K562 (cell line): ENCODE results near the gene MFSD12. TPM values are rescaled to one million over a fixed set of nuclear protein-coding genes. Genes with fewer than 3 reads are reported as not detected.

Experiments
- ATAC-seq: fragments of 200-7000 bp; cut with Tn5 transposase; 3 replicates; pipeline ENCODE4 v1.9.1; 2020; ENCODE audit warnings: moderate library complexity
- BruUV-seq: library from RNA; stranded (reverse); fragments of 400-500 nt; replicated peaks from 2 replicates; lab custom pipeline; 2021; lab: Mats Ljungman, UMichigan
- CTCF ChIA-PET: fragments of 300-600 bp; formaldehyde crosslinking; extraction: SDS; loops from one replicate; lab custom pipeline; 2021; ENCODE audit warnings: low intra/inter-chr PET ratio; lab: Yijun Ruan, JAX
- POLR2A ChIA-PET: fragments of 300-600, 350-650 bp; sonication (Branson Sonifier 250); formaldehyde crosslinking; extraction: SDS; loops from one replicate; lab custom pipeline; 2021; ENCODE audit warnings: antibody characterized with exemption, inconsistent platforms; lab: Yijun Ruan, JAX
- DNase-seq, 4 experiments: peaks; one replicate each; pipeline versions ENCODE4 v3.0.0 to v3.0.0-alpha.2; 2011 to 2018; ENCODE audit warnings: low spot score in 3 of 4, mixed read lengths in 3 of 4; ENCODE audit errors: extremely low read depth in 1 of 4
- FAIRE-seq: peaks from 2 replicates; lab custom pipeline; 2011; peaks lifted over from hg19 to GRCh38; lab: Jason Lieb, UNC
- H2AFZ ChIP-seq: 2 replicates; pipeline ENCODE4 v1.6.0; 2011; ENCODE audit warnings: low read depth, low read length, control low read depth, inconsistent platforms
- H3K27ac ChIP-seq: fragments of 200-600 bp; 3 replicates; pipeline ENCODE4 v1.8.0; 2011; ENCODE audit warnings: low read depth, mild to moderate bottlenecking, control low read depth, inconsistent platforms, low read length, moderate library complexity, mixed read lengths; ENCODE audit errors: extremely low read depth
- H3K27me3 ChIP-seq, 2 experiments: fragments of 300-600 bp in 1 of 2; 2 replicates in 1 of 2; 3 replicates in 1 of 2; pipeline versions ENCODE4 v1.6.0 to v1.8.0; 2011; ENCODE audit warnings: inconsistent platforms in 2 of 2, low read length in 2 of 2, mild to moderate bottlenecking in 1 of 2, mixed read lengths in 1 of 2, moderate library complexity in 1 of 2; ENCODE audit not compliant: control insufficient read depth in 2 of 2, insufficient read depth in 2 of 2
- H3K36me3 ChIP-seq: fragments of 300-600 bp; 3 replicates; pipeline ENCODE4 v1.8.0; 2011; ENCODE audit warnings: mild to moderate bottlenecking, low read length, inconsistent platforms; ENCODE audit not compliant: control insufficient read depth, insufficient read depth
- H3K4me1 ChIP-seq, 2 experiments: fragments of 200-600 bp in 1 of 2; replicated peaks in 1 of 2; 2 replicates in 1 of 2; 3 replicates in 1 of 2; pipeline versions ENCODE4 v1.5.1 to v1.8.0; 2011; ENCODE audit warnings: inconsistent platforms in 2 of 2, low read length in 2 of 2, mild to moderate bottlenecking in 1 of 2, mixed read lengths in 1 of 2, moderate library complexity in 1 of 2; ENCODE audit not compliant: control insufficient read depth in 2 of 2, insufficient read depth in 2 of 2
- H3K4me2 ChIP-seq: 2 replicates; pipeline ENCODE4 v1.6.1; 2011; ENCODE audit warnings: low read length, control low read depth, inconsistent platforms, mixed read lengths; ENCODE audit not compliant: insufficient read depth
- H3K4me3 ChIP-seq: fragments of 200-600 bp; sonication (generic), shearing (Covaris generic); 2 replicates; pipeline ENCODE4 v1.5.1; 2016; ENCODE audit warnings: control low read depth, inconsistent platforms
- H3K79me2 ChIP-seq: fragments of 200-600 bp; 3 replicates; pipeline ENCODE4 v1.8.0; 2011; ENCODE audit warnings: low read length, inconsistent platforms; ENCODE audit not compliant: control insufficient read depth, insufficient read depth
- H3K9ac ChIP-seq, 2 experiments: 2 replicates each; pipeline versions ENCODE4 v1.6.0 to v1.6.1; 2011; ENCODE audit warnings: low read depth in 2 of 2, low read length in 2 of 2, control low read depth in 1 of 2, inconsistent platforms in 1 of 2, mild to moderate bottlenecking in 1 of 2, mixed read lengths in 1 of 2; ENCODE audit not compliant: insufficient read depth in 1 of 2
- H3K9me1 ChIP-seq: one replicate; pipeline ENCODE4 v1.6.0; 2011; ENCODE audit warnings: inconsistent platforms, mild to moderate bottlenecking, low read length, moderate library complexity; ENCODE audit not compliant: control insufficient read depth, insufficient read depth
- H3K9me3 ChIP-seq: replicated peaks from 2 replicates; pipeline ENCODE4 v1.5.1; 2011; ENCODE audit warnings: low read depth, low read length, inconsistent platforms; ENCODE audit not compliant: control insufficient read depth, insufficient read depth
- H4K20me1 ChIP-seq: replicated peaks from 2 replicates; pipeline ENCODE4 v1.6.1; 2011; ENCODE audit warnings: low read length, inconsistent platforms, mixed read lengths; ENCODE audit not compliant: control insufficient read depth, insufficient read depth
- MYNN ChIP-seq, 2 experiments: sonication (generic); formaldehyde crosslinking in 1 of 2; IDR thresholded peaks; 2 replicates each; pipeline versions ENCODE4 v1.5.0 to v1.6.1; 2016 to 2020; ENCODE audit warnings: antibody characterized with exemption in 1 of 2, missing genetic modification reagents in 1 of 2
- POLR2G ChIP-seq: fragments of 200-400 bp; formaldehyde crosslinking; IDR thresholded peaks from 2 replicates; pipeline ENCODE4 v1.6.1; 2017; ENCODE audit warnings: low read depth, mild to moderate bottlenecking, antibody characterized with exemption, low read length, moderate library complexity
- PTBP1 ChIP-seq: fragments of 200-400 bp; formaldehyde crosslinking; IDR thresholded peaks from 2 replicates; pipeline ENCODE4 v1.6.1; 2017; ENCODE audit warnings: low read depth, low read length
- SPI1 ChIP-seq: IDR thresholded peaks from 2 replicates; pipeline ENCODE4 v1.6.1; 2011; ENCODE audit warnings: low read depth, low read length, control low read depth, borderline replicate concordance
- SUPT5H ChIP-seq: fragments of 450-650 bp; IDR thresholded peaks from 2 replicates; pipeline ENCODE4 v1.6.1; 2016
- TRIM24 ChIP-seq, 2 experiments: fragments of 450-650 bp; IDR thresholded peaks; 2 replicates each; pipeline ENCODE4 v1.6.1; 2016
- WGBS: fragments of 100-300 bp; shearing (Covaris generic); methylation state at CpG from one replicate; pipeline ENCODE4 v1.1.6; 2016; ENCODE audit warnings: low coverage, mixed read lengths; ENCODE audit not compliant: insufficient coverage; ENCODE audit errors: missing lambda C conversion rate; 5-methylcytosine and 5-hydroxymethylcytosine counted together
- in situ Hi-C: fragments of 300-500 bp; cut with MboI; formaldehyde crosslinking; loops from 4 replicates; pipeline ENCODE4 v1.15.0; 2018; ENCODE audit warnings: inconsistent platforms, mixed read lengths
- intact Hi-C: fragments of 100-400 bp; cut with micrococcal nuclease; formaldehyde crosslinking; loops from 2 replicates; pipeline ENCODE4 v1.14.2; 2022
- polyA plus RNA-seq, 8 experiments: library from polyadenylated mRNA; depleted of rRNA in 4 of 8; stranded (reverse) in 5 of 8; unstranded in 3 of 8; fragments of >200 nt; fragmentation: Nextera tagmentation in 2 of 8; fragmentation: Illumina TruSeq in 1 of 8; extraction: Ambion mirVana in 2 of 8; extraction: Trizol in 1 of 8; gene quantifications; 2 replicates each; pipeline versions ENCODE4 v1.2.1 to v1.2.3, GENCODE V29; 2011 to 2014; ENCODE audit warnings: inconsistent platforms in 1 of 8, missing spikeins in 1 of 8
- total RNA-seq, 7 experiments: library from RNA; depleted of rRNA in 6 of 7; stranded (reverse); fragments of >200 nt in 6 of 7; fragmentation: Illumina TruSeq in 2 of 7; extraction: Trizol in 2 of 7; gene quantifications; 2 replicates each; pipeline versions ENCODE4 v1.2.1 to v1.2.3, GENCODE V29; 2011 to 2021; ENCODE audit warnings: low replicate concordance in 1 of 7

MFSD12 gene
- total and polyA plus RNA-seq, 9 of the 15 experiments (the other 6 are each of a cell fraction or from before 2014, with no cell fraction given), result 0.69 to 112 (median 31.8) TPM

- H3K9me1 ChIP-seq, result no peaks in the 10 kb centered on the region
- no peak overlapping the region for H3K4me2 ChIP-seq
- 69% methylated on average over 12 of the region's 13 CpGs for WGBS
- H3K36me3 ChIP-seq, result peaks cover 40% of the 10 kb centered on the region; the same call in 2 of the 3 replicates
- H3K27me3 ChIP-seq, result no peaks in the 10 kb centered on the region
- no peak for FAIRE-seq
- POLR2A ChIA-PET, result interaction anchor here (1.1 to 3.1 kb wide), 3 partner anchors 10 to 20 kb away, joined by 5 to 15 read pairs (median 8); partner anchors contain the start of gene MFSD12
- in situ Hi-C loops (no loop called here), intact Hi-C loops (no loop called here)
- no TSS peak for BruUV-seq
- no peak for DNase-seq
- no peak overlapping the region for H3K4me3 ChIP-seq
- TF ChIP-seq POLR2G, result peak; percentile 21
- TF ChIP-seq MYNN (IDR thresholded peaks at IDR 0.05), result 0 out of 2 replicates have a peak, but pooled peaks have one; percentile 37
- TF ChIP-seq MYNN (CRISPR knock-in tag; IDR thresholded peaks at IDR 0.05), result no peak
- TF ChIP-seq SUPT5H, result peak; percentile 21; the same call in 1 of the 2 replicates
- no peak for TF ChIP-seq TRIM24 (IDR thresholded peaks at IDR 0.05)
- no peak for TF ChIP-seq SPI1
- TF ChIP-seq PTBP1, result 0 out of 2 replicates have a peak, but pooled peaks have one; percentile 38
- peaks cover 7 to 46% of the 10 kb centered on the region in 2 experiments; a peak in 3 of 5 replicates for H3K4me1 ChIP-seq
- no peak overlapping the region for H2AFZ ChIP-seq
- CTCF ChIA-PET, result interaction anchor here (0.7 kb wide), 1 partner anchor 21 kb away, joined by 3 read pairs; no protein-coding TSS in a partner anchor
- no peak overlapping the region for H3K9ac ChIP-seq
- peak; percentile 5 for ATAC-seq
- H3K27ac ChIP-seq, result no peak overlapping the region
- no peaks in the 10 kb centered on the region for H3K9me3 ChIP-seq
- 0 out of 2 replicates have a peak, but pooled peaks cover 5% of the 10 kb centered on the region for H4K20me1 ChIP-seq
- H3K79me2 ChIP-seq, result no peaks in the 10 kb centered on the region
Observed at GRCh38 chr19:3537101-3537437, 20.3 kb downstream of the MFSD12 start.
